ENCODE data around the gene CCDC88B. TPM values are rescaled to one million over a fixed set of nuclear protein-coding genes. Genes with fewer than 3 reads are reported as not detected.

CCDC88B gene
- total RNA-seq, 1 experiment from 2014 or later = 17.1 TPM

GRCh38 chr11:64341429-64341828 lies 1.4 kb downstream of the CCDC88B start:
- Histone ChIP-seq H3K27ac (ENCODE audit: low read length) (no peak overlapping the region), H3K27me3 (ENCODE audit: control insufficient read depth, insufficient read depth, low read length) (no peaks in the 10 kb centered on the region), H3K4me3 (ENCODE audit: low read depth in 2 of 2, low read length in 2 of 2) (no peak overlapping the region), H3K4me1 (ENCODE audit: control insufficient read depth, insufficient read depth, low read length) (peaks cover 22% of the 10 kb centered on the region), H3K36me3 (ENCODE audit: control insufficient read depth, insufficient read depth, low read length) (no peaks in the 10 kb centered on the region), H3K9me3 (ENCODE audit: control insufficient read depth, insufficient read depth, low read depth, low read length) (no peaks in the 10 kb centered on the region)
- DNase-seq (ENCODE audit: low read depth, low spot score) (no peak), ATAC-seq (no peak)
- no TSS peak for BruUV-seq (replicated peaks)
- intact Hi-C loops (cut with micrococcal nuclease; ENCODE audit: unreplicated experiment) (no loop called here), in situ Hi-C loops (cut with HindIII; ENCODE audit: low pct_unique_long_range_greater_than_20kb, low sequenced_read_pairs) (no loop called here)
- POLR2A ChIA-PET = interaction anchor here (0.5 to 0.6 kb wide), 2 partner anchors 16 to 659 kb away, joined by 4 to 5 read pairs; no protein-coding TSS in a partner anchor
- CTCF ChIA-PET = interaction anchor here (1.1 to 2.3 kb wide), 5 partner anchors 9 to 24 kb away, joined by 3 to 33 read pairs (median 15); partner anchors contain the start of genes PRDX5 and TRMT112
- no peak for TF ChIP-seq REST (IDR thresholded peaks at IDR 0.05; ENCODE audit: insufficient read depth in 1 of 2, low read depth in 2 of 2, low read length in 1 of 2)
- TF ChIP-seq TCF7L2 (IDR thresholded peaks at IDR 0.05; ENCODE audit: low read depth, low read length) = no peak
- TF ChIP-seq SIN3A (IDR thresholded peaks at IDR 0.05; ENCODE audit: borderline replicate concordance, insufficient read depth, low read depth, low read length) = no peak
- TF ChIP-seq CTCF (IDR thresholded peaks at IDR 0.05) = no peak
- TF ChIP-seq POLR2AphosphoS5 (IDR thresholded peaks at IDR 0.05; ENCODE audit: low read depth, low read length) = no peak

- no peaks in the 10 kb centered on the region for H3K36me3 ChIP-seq (ENCODE audit: control insufficient read depth, insufficient read depth, low read length)
- H3K27ac ChIP-seq (ENCODE audit: low read length) = peak overlapping the region; percentile 78
- H3K9me3 ChIP-seq (ENCODE audit: control insufficient read depth, insufficient read depth, low read depth, low read length) = no peaks in the 10 kb centered on the region
- DNase-seq (ENCODE audit: low read depth, low spot score) (peak; percentile 43), ATAC-seq (peak; percentile 95)
- POLR2A ChIA-PET = interaction anchor here (0.5 to 0.9 kb wide), 4 partner anchors 15 to 660 kb away, joined by 3 to 7 read pairs (median 4); partner anchors contain the start of genes PRDX5 and TRMT112
- TF ChIP-seq SIN3A (IDR thresholded peaks at IDR 0.05; ENCODE audit: borderline replicate concordance, insufficient read depth, low read depth, low read length) (no peak), TCF7L2 (IDR thresholded peaks at IDR 0.05; ENCODE audit: low read depth, low read length) (peak; percentile 28; the same call in 1 of the 2 replicates), POLR2AphosphoS5 (IDR thresholded peaks at IDR 0.05; ENCODE audit: low read depth, low read length) (0 out of 2 replicates have a peak, but pooled peaks have one; percentile 55), CTCF (IDR thresholded peaks at IDR 0.05) (peak; percentile 47; the same call in 1 of the 2 replicates)
- H3K4me3 ChIP-seq (ENCODE audit: low read depth in 2 of 2, low read length in 2 of 2) = peak overlapping the region; percentile 38 to 60
- peaks cover 22% of the 10 kb centered on the region for H3K4me1 ChIP-seq (ENCODE audit: control insufficient read depth, insufficient read depth, low read length)
- CTCF ChIA-PET = interaction anchor here (0.6 to 2.3 kb wide), 6 partner anchors 10 to 408 kb away, joined by 3 to 33 read pairs (median 11); partner anchors contain the start of genes PRDX5 and TRMT112
- intact Hi-C loops (cut with micrococcal nuclease; ENCODE audit: unreplicated experiment) (no loop called here), in situ Hi-C loops (cut with HindIII; ENCODE audit: low pct_unique_long_range_greater_than_20kb, low sequenced_read_pairs) (no loop called here)
- H3K27me3 ChIP-seq (ENCODE audit: control insufficient read depth, insufficient read depth, low read length) = no peaks in the 10 kb centered on the region
- no TSS peak for BruUV-seq (replicated peaks)
These were observed 2.1 kb downstream of the CCDC88B start for GRCh38 chr11:64341851-64342791.

All from Panc1 (cell line).